Osteocyte (in vitro differentiated cells): ENCODE measurements around the gene KIF15. TPM values are rescaled to one million over a fixed set of nuclear protein-coding genes. Genes with fewer than 3 reads are reported as not detected.

Experiments used
- DNase-seq: peaks from one replicate; pipeline ENCODE4 v3.0.0; 2021; ENCODE audit warnings: mixed read lengths; ENCODE audit not compliant: unreplicated experiment; ENCODE audit errors: extremely low spot score
- H3K27ac Mint-ChIP-seq: one replicate; pipeline ENCODE4 v1.8.0; 2021; ENCODE audit warnings: mild to moderate bottlenecking, mixed read lengths; ENCODE audit not compliant: unreplicated experiment
- H3K27me3 Mint-ChIP-seq: one replicate; pipeline ENCODE4 v1.8.0; 2021; ENCODE audit warnings: mixed read lengths; ENCODE audit not compliant: unreplicated experiment
- H3K36me3 Mint-ChIP-seq: one replicate; pipeline ENCODE4 v1.8.0; 2021; ENCODE audit warnings: mixed read lengths; ENCODE audit not compliant: unreplicated experiment
- H3K4me1 Mint-ChIP-seq: one replicate; pipeline ENCODE4 v1.8.0; 2021; ENCODE audit warnings: mixed read lengths; ENCODE audit not compliant: unreplicated experiment
- H3K4me3 Mint-ChIP-seq: one replicate; pipeline ENCODE4 v1.8.0; 2021; ENCODE audit warnings: mild to moderate bottlenecking, moderate library complexity, mixed read lengths; ENCODE audit not compliant: unreplicated experiment
- H3K9me3 Mint-ChIP-seq: one replicate; pipeline ENCODE4 v1.8.0; 2021; ENCODE audit warnings: mixed read lengths; ENCODE audit not compliant: unreplicated experiment
- total RNA-seq: library from RNA; stranded (reverse); gene quantifications from 2 replicates; pipeline ENCODE4 v1.2.1, GENCODE V29; 2021
- TF ChIP-seq, protein P1 (sequence below): fragments of 200-600 bp; sonication (generic); IDR thresholded peaks from 2 replicates; pipeline ENCODE4 v1.5.0; 2021; ENCODE audit warnings: antibody characterized with exemption, mild to moderate bottlenecking, moderate library complexity

Gene KIF15
- total RNA-seq, 1 donor from 2014 or later = 3.1 TPM

DNA sequence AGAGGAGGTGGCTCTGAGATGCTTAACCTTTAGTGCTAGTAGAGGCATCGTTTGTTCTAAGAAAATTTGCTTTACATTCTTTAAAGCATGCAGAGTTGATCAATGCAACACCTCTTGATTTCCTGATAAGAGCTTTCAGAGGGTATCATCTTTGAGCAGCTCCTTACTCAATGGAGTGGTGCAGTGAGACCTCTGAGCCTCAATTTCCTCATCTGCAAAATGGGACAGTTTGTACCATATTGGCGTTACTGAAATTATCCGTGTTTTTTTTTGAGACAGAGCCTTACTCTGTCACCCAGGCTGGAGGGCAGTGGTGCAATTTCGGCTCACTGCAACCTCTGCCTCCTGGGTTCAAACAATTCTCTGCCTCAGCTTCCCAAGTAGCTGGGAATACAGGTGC, 98.5 kb downstream of the KIF15 start:
- DNase-seq = no peak
- Mint-ChIP-seq H3K4me3 (no peak overlapping the region), H3K27ac (no peak overlapping the region), H3K36me3 (no peaks in the 10 kb centered on the region), H3K27me3 (no peaks in the 10 kb centered on the region), H3K9me3 (no peaks in the 10 kb centered on the region), H3K4me1 (peaks cover 26% of the 10 kb centered on the region)
- TF ChIP-seq, protein P1, sequence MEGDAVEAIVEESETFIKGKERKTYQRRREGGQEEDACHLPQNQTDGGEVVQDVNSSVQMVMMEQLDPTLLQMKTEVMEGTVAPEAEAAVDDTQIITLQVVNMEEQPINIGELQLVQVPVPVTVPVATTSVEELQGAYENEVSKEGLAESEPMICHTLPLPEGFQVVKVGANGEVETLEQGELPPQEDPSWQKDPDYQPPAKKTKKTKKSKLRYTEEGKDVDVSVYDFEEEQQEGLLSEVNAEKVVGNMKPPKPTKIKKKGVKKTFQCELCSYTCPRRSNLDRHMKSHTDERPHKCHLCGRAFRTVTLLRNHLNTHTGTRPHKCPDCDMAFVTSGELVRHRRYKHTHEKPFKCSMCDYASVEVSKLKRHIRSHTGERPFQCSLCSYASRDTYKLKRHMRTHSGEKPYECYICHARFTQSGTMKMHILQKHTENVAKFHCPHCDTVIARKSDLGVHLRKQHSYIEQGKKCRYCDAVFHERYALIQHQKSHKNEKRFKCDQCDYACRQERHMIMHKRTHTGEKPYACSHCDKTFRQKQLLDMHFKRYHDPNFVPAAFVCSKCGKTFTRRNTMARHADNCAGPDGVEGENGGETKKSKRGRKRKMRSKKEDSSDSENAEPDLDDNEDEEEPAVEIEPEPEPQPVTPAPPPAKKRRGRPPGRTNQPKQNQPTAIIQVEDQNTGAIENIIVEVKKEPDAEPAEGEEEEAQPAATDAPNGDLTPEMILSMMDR = no peak

DNA sequence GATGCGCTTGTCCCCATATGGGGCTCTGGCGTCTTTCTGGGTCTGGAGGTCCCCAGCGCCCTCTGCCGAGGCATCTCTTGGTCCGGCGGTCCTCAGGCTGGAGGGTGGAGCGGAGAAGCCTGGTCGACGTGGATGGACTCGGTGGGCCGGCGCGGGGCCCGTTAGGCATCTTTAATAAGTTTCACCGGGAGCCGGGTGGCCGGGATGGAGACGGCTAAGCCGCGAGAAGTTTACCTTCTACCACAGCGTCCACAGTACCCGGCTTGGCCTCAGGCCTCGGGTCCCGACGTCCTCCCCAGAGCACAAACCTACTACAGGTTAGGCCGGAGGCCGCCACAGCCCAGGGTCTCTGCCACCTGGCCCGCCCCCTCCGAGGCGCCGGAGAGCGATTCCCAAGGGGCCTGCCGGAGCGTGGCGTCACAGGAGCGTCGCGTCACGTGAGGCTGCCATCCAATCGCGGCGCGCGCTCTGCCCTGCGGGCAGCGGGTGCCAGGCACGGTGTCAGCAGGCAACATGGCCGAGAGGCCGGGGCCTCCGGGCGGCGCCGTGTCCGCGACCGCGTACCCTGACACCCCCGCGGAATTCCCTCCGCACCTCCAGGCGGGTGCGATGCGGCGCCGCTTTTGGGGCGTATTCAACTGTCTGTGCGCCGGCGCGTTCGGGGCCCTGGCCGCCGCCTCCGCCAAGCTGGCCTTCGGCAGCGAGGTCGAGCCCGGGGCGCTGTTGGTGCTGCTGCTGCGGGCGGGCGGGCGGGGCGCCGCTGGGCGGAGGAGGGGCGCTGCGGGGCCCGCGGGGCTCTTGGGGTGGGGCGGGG, 100.0 kb downstream of the KIF15 start, which contains the start of gene TMEM42:
TSS of gene TMEM42 (plus strand) at position 501 of the 814 bp plus-strand sequence. CDS start at position 514, 13 bp downstream.
- no peaks in the 10 kb centered on the region for H3K9me3 Mint-ChIP-seq
- H3K36me3 Mint-ChIP-seq = peaks cover 3% of the 10 kb centered on the region
- TF ChIP-seq, protein P1 = peak; percentile 40
- H3K27me3 Mint-ChIP-seq = no peaks in the 10 kb centered on the region
- peak within 1 kb of the TSS; percentile 81 for H3K4me3 Mint-ChIP-seq
- DNase-seq = peak; percentile 97
- peak within 1 kb of the TSS; percentile 94 for H3K27ac Mint-ChIP-seq
- peaks cover 29% of the 10 kb centered on the region for H3K4me1 Mint-ChIP-seq

DNA sequence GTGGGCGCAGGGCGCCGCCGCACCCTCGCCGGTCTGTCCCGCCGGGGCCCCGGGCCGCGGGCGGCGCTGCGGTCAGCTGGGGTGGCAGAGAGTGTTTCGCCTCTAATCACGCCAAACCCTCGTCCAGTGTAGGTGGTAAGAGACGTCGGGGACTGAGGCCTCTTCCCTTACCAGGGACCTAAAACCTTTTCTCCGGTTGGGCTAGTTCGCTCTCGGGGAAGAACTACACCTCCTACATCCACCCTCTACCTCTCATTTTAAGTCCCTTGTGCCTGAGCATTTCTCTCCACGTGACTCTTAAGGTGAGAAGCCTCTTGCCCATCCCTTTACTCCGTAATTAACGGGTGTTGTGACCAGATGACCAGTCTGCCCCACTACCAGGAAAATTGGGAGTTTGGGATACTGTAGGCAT, 100.6 kb downstream of the KIF15 start:
- peak overlapping the region; percentile 81 for H3K4me3 Mint-ChIP-seq
- TF ChIP-seq, protein P1 = no peak
- peaks cover 2% of the 10 kb centered on the region for H3K9me3 Mint-ChIP-seq
- no peaks in the 10 kb centered on the region for H3K27me3 Mint-ChIP-seq
- no peak for DNase-seq
- peak overlapping the region; percentile 85 for H3K27ac Mint-ChIP-seq
- peaks cover 7% of the 10 kb centered on the region for H3K36me3 Mint-ChIP-seq
- peaks cover 29% of the 10 kb centered on the region for H3K4me1 Mint-ChIP-seq

DNA sequence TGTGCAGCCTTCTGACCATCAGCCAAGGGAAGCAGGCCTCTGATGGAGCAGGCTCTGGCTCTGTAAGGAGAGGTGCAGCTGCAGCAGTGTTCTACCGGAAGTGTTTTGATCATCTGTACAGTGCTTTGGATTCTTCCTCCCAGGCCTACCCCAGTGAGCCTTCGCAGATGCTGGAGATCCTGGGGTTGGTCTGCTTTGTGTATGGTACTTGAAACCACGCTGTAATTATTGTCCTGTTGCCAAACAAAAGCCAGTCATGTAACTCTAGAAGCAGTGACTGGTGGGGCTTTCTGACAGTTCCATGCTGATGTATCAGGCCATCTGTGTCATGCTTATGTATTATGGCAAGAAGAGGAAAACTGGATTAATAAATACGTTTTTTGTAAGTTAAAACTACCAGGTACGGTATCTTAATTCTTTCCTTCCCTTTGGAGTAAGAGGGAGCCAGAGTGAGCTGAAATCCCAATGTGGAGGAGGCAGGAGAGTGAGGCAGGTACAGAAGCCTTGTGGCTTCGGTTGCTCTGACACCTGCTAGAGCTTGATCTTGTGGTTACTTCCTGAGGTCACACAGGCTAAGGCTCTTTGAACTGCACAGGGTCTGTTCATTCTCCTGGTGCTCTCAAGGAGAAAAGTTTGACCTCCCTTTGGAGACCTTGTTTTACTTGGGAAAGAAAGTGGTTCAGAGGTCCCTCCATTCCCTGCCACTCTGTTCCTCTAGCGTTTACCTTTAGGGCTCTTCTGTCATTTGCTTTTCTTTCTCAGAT, 103.9 kb downstream of the KIF15 start:
- H3K27me3 Mint-ChIP-seq = no peaks in the 10 kb centered on the region
- TF ChIP-seq, protein P1 = no peak
- H3K9me3 Mint-ChIP-seq = peaks cover 10% of the 10 kb centered on the region
- no peak overlapping the region for H3K4me3 Mint-ChIP-seq
- peaks cover 29% of the 10 kb centered on the region for H3K4me1 Mint-ChIP-seq
- H3K27ac Mint-ChIP-seq = no peak overlapping the region
- no peak for DNase-seq
- peaks cover 15% of the 10 kb centered on the region for H3K36me3 Mint-ChIP-seq
